ENCODE measurements around the gene MYCBP2. TPM values are rescaled to one million over a fixed set of nuclear protein-coding genes. Genes with fewer than 3 reads are reported as not detected.

MYCBP2 gene
- total RNA-seq, 1 donor from 2014 or later: 84.7 TPM

DNA sequence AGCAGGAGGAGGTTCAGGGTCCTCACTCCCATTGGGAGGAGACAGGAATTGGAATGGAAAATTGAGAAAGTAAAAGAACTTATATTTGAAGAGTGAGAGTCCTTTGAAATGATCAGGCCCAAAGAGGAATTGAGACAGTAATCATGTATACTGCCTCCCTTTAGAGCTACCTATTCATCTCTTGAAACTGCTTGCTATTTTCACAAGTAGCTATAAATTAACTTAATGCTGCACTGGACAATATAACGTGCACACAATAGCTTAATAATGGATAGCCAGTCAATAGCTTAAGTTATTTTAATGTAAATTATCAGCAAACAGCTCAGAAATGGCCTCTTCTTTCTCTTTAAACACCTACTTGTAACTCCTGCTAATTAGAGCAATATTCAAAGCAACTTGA lies 46.6 kb upstream of the MYCBP2 start:
- Mint-ChIP-seq H3K36me3 (ENCODE audit: unreplicated experiment) (no peaks in the 10 kb centered on the region), H3K4me1 (ENCODE audit: unreplicated experiment) (no peaks in the 10 kb centered on the region), H3K27me3 (ENCODE audit: unreplicated experiment) (peaks cover 19% of the 10 kb centered on the region), H3K9me3 (ENCODE audit: unreplicated experiment) (peaks cover 4% of the 10 kb centered on the region), H3K4me3 (ENCODE audit: unreplicated experiment) (no peak overlapping the region), H3K27ac (ENCODE audit: unreplicated experiment) (no peak overlapping the region)
- DNase-seq (ENCODE audit: extremely low spot score, unreplicated experiment): no peak
- TF ChIP-seq, protein P1, sequence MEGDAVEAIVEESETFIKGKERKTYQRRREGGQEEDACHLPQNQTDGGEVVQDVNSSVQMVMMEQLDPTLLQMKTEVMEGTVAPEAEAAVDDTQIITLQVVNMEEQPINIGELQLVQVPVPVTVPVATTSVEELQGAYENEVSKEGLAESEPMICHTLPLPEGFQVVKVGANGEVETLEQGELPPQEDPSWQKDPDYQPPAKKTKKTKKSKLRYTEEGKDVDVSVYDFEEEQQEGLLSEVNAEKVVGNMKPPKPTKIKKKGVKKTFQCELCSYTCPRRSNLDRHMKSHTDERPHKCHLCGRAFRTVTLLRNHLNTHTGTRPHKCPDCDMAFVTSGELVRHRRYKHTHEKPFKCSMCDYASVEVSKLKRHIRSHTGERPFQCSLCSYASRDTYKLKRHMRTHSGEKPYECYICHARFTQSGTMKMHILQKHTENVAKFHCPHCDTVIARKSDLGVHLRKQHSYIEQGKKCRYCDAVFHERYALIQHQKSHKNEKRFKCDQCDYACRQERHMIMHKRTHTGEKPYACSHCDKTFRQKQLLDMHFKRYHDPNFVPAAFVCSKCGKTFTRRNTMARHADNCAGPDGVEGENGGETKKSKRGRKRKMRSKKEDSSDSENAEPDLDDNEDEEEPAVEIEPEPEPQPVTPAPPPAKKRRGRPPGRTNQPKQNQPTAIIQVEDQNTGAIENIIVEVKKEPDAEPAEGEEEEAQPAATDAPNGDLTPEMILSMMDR (IDR thresholded peaks at IDR 0.05): no peak

DNA sequence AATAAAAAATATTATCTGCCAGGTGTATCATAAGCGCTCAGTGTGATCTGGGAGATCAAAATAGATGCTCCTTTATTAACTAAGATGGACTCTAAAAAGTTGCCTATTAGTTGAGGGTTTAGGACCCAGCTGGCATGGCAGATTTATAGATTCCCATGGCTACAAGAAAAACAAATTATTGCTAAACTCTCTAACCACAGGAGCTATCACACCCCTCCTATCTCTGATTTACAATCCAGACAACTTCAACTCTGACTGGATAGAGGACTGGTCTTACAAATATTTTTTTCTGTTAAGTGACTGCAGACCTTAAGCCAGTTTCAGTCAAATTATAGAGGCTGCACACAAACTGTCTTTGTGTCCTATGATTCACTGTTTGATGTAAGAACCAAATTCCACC lies 45.4 kb upstream of the MYCBP2 start:
- Mint-ChIP-seq H3K27ac (ENCODE audit: unreplicated experiment) (no peak overlapping the region), H3K4me1 (ENCODE audit: unreplicated experiment) (no peaks in the 10 kb centered on the region), H3K36me3 (ENCODE audit: unreplicated experiment) (no peaks in the 10 kb centered on the region), H3K27me3 (ENCODE audit: unreplicated experiment) (peaks cover 32% of the 10 kb centered on the region), H3K4me3 (ENCODE audit: unreplicated experiment) (no peak overlapping the region), H3K9me3 (ENCODE audit: unreplicated experiment) (peaks cover 9% of the 10 kb centered on the region)
- no peak for DNase-seq (ENCODE audit: extremely low spot score, unreplicated experiment)
- TF ChIP-seq, protein P1 (IDR thresholded peaks at IDR 0.05): no peak

- H3K27ac Mint-ChIP-seq (ENCODE audit: unreplicated experiment): no peak overlapping the region
- no peaks in the 10 kb centered on the region for H3K36me3 Mint-ChIP-seq (ENCODE audit: unreplicated experiment)
- H3K9me3 Mint-ChIP-seq (ENCODE audit: unreplicated experiment): peaks cover 9% of the 10 kb centered on the region
- TF ChIP-seq, protein P1 (IDR thresholded peaks at IDR 0.05): no peak
- no peaks in the 10 kb centered on the region for H3K4me1 Mint-ChIP-seq (ENCODE audit: unreplicated experiment)
- H3K4me3 Mint-ChIP-seq (ENCODE audit: unreplicated experiment): no peak overlapping the region
- no peak for DNase-seq (ENCODE audit: extremely low spot score, unreplicated experiment)
- peaks cover 37% of the 10 kb centered on the region for H3K27me3 Mint-ChIP-seq (ENCODE audit: unreplicated experiment)
Measured at GRCh38 chr13:77370888-77371287, 44.0 kb upstream of the MYCBP2 start.

DNA sequence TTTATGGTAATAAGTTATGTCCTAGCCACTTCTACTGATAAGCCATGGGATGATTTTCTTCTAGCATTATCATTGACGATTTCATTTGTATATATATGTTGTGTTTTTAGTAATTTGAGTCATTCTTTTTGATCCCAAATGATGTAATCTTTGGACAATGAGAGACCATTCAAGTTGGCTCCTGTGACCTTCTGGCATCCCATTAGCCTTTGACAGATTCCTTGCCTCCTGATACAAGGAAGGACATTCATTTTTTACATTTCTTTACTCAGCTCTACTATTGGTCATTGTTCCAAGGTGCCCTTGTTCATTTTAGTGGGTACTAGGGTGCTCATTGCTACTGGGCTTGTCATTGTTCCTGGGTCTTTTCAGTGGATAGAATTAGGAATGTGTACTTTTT lies 35.3 kb upstream of the MYCBP2 start:
- TF ChIP-seq, protein P1 (IDR thresholded peaks at IDR 0.05): no peak
- H3K9me3 Mint-ChIP-seq (ENCODE audit: unreplicated experiment): no peaks in the 10 kb centered on the region
- H3K4me1 Mint-ChIP-seq (ENCODE audit: unreplicated experiment): no peaks in the 10 kb centered on the region
- no peaks in the 10 kb centered on the region for H3K36me3 Mint-ChIP-seq (ENCODE audit: unreplicated experiment)
- H3K4me3 Mint-ChIP-seq (ENCODE audit: unreplicated experiment): no peak overlapping the region
- no peak for DNase-seq (ENCODE audit: extremely low spot score, unreplicated experiment)
- peaks cover 27% of the 10 kb centered on the region for H3K27me3 Mint-ChIP-seq (ENCODE audit: unreplicated experiment)
- H3K27ac Mint-ChIP-seq (ENCODE audit: unreplicated experiment): no peak overlapping the region

DNA sequence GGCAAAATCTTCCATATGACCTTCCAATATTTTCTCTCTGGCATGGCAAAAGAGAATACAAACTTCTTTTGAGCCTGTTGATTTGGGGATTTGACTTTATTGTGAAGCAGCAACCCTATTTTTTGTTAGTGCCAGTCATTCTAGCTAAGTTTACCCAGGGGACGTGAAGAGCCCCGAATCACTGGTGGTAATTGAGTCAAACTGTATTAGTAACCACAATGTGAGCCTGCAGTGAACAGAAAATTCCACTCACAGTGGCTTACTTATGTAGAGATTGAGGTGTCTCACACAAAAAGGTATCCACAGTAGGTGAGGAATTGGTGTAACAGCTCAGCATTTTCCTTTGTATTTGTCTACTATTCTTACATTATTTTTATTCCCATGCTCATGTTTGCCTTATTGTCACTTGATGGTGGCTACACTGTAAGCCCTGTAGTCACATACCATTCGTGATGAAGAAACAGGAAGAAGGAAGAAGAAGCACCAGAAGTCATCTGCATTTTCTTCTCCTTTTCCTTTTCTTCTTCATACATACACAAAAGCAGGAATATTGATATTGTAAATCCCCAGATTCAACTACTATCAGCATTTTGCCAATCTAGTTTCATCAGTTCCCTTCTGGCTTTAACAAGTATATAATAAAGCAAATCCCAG lies 33.3 kb upstream of the MYCBP2 start:
- Mint-ChIP-seq H3K27ac (ENCODE audit: unreplicated experiment) (no peak overlapping the region), H3K27me3 (ENCODE audit: unreplicated experiment) (peaks cover 25% of the 10 kb centered on the region), H3K36me3 (ENCODE audit: unreplicated experiment) (no peaks in the 10 kb centered on the region), H3K4me3 (ENCODE audit: unreplicated experiment) (no peak overlapping the region), H3K9me3 (ENCODE audit: unreplicated experiment) (no peaks in the 10 kb centered on the region), H3K4me1 (ENCODE audit: unreplicated experiment) (no peaks in the 10 kb centered on the region)
- DNase-seq (ENCODE audit: extremely low spot score, unreplicated experiment): no peak
- TF ChIP-seq, protein P1 (IDR thresholded peaks at IDR 0.05): no peak
